IMR-90 (cell line): ENCODE measurements around the gene EPOP. TPM values are rescaled to one million over a fixed set of nuclear protein-coding genes. Genes with fewer than 3 reads are reported as not detected.

ENCODE experiments used
- ATAC-seq: fragments of 200-7000 bp; cut with Tn5 transposase; 2 replicates; pipeline ENCODE4 v1.9.1; 2020; ENCODE audit warnings: low read depth, mild to moderate bottlenecking, moderate library complexity
- BruUV-seq: library from RNA; stranded (reverse); fragments of 400-500 nt; replicated peaks from 2 replicates; lab custom pipeline; 2021; lab: Mats Ljungman, UMichigan
- CTCF ChIA-PET: fragments of 300-600 bp; formaldehyde crosslinking; extraction: SDS; loops from one replicate; lab custom pipeline; 2021; ENCODE audit warnings: antibody characterized with exemption; lab: Yijun Ruan, JAX
- POLR2A ChIA-PET: fragments of 300-600 bp; sonication (Branson Sonifier 250); formaldehyde crosslinking; loops from one replicate; lab custom pipeline; 2022; ENCODE audit warnings: antibody characterized with exemption; ENCODE audit not compliant: unreplicated experiment; lab: Charles Lee
- DNase-seq: peaks from one replicate; pipeline ENCODE4 v3.0.0; 2013
- H2AFZ ChIP-seq: replicated peaks from 2 replicates; pipeline ENCODE3; 2013; ENCODE audit warnings: low read length, mild to moderate bottlenecking; ENCODE audit not compliant: poor library complexity
- H2AK5ac ChIP-seq: 2 replicates; pipeline ENCODE4 v1.6.1; 2013; ENCODE audit warnings: low read depth, low read length, inconsistent platforms
- H2AK9ac ChIP-seq: replicated peaks from 2 replicates; pipeline ENCODE3; 2013; ENCODE audit warnings: mild to moderate bottlenecking, low read depth, low read length, moderate library complexity; ENCODE audit not compliant: poor library complexity
- H2BK120ac ChIP-seq: 2 replicates; pipeline ENCODE4 v1.6.1; 2013; ENCODE audit warnings: low read depth, low read length, inconsistent platforms
- H2BK15ac ChIP-seq: 3 replicates; pipeline ENCODE4 v1.6.1; 2013; ENCODE audit warnings: low read depth, low read length, inconsistent platforms
- H2BK20ac ChIP-seq: 2 replicates; pipeline ENCODE4 v1.6.1; 2013; ENCODE audit warnings: low read depth, mild to moderate bottlenecking, inconsistent platforms, low read length, moderate library complexity
- H2BK5ac ChIP-seq: 2 replicates; pipeline ENCODE4 v1.6.1; 2013; ENCODE audit warnings: mild to moderate bottlenecking, low read depth, low read length, inconsistent platforms; ENCODE audit not compliant: poor library complexity, severe bottlenecking
- H3K14ac ChIP-seq: replicated peaks from 2 replicates; pipeline ENCODE4 v1.6.1; 2013; ENCODE audit warnings: low read depth, low read length, inconsistent platforms
- H3K18ac ChIP-seq: 2 replicates; pipeline ENCODE4 v1.6.1; 2013; ENCODE audit warnings: low read depth, low read length, control low read depth
- H3K23ac ChIP-seq: 2 replicates; pipeline ENCODE4 v1.6.1; 2013; ENCODE audit warnings: low read depth, low read length, inconsistent platforms
- H3K27ac ChIP-seq: 2 replicates; pipeline ENCODE4 v1.5.1; 2013; ENCODE audit warnings: mild to moderate bottlenecking, control low read depth, low read length; ENCODE audit not compliant: insufficient read depth
- H3K27me3 ChIP-seq: 2 replicates; pipeline ENCODE4 v1.6.1; 2013; ENCODE audit warnings: low read length; ENCODE audit not compliant: control insufficient read depth, insufficient read depth
- H3K36me3 ChIP-seq: 2 replicates; pipeline ENCODE4 v1.6.1; 2013; ENCODE audit warnings: low read length, mixed read lengths; ENCODE audit not compliant: control insufficient read depth, insufficient read depth
- H3K4ac ChIP-seq: 2 replicates; pipeline ENCODE4 v1.6.1; 2013; ENCODE audit warnings: low read depth, low read length, inconsistent platforms
- H3K4me1 ChIP-seq: 2 replicates; pipeline ENCODE4 v1.6.1; 2013; ENCODE audit warnings: low read length, mixed read lengths; ENCODE audit not compliant: control insufficient read depth, insufficient read depth
- H3K4me2 ChIP-seq: 2 replicates; pipeline ENCODE4 v1.6.1; 2013; ENCODE audit warnings: low read depth, mild to moderate bottlenecking, control low read depth, low read length, moderate library complexity
- H3K4me3 ChIP-seq: 2 replicates; pipeline ENCODE4 v1.5.1; 2013; ENCODE audit warnings: low read depth, mild to moderate bottlenecking, control low read depth, low read length, moderate library complexity; ENCODE audit not compliant: insufficient read depth
- H3K56ac ChIP-seq: 2 replicates; pipeline ENCODE4 v1.6.1; 2013; ENCODE audit warnings: low read length, inconsistent platforms; ENCODE audit not compliant: insufficient read depth; ENCODE audit errors: extremely low read depth
- H3K79me1 ChIP-seq, 2 experiments: 2 replicates each; pipeline ENCODE4 v1.6.1; 2013; ENCODE audit warnings: low read length in 2 of 2, inconsistent platforms in 1 of 2, low read depth in 1 of 2
- H3K9ac ChIP-seq: 2 replicates; pipeline ENCODE4 v1.6.1; 2013; ENCODE audit warnings: low read depth, low read length, control low read depth
- H3K9me1 ChIP-seq: 2 replicates; pipeline ENCODE4 v1.6.1; 2013; ENCODE audit warnings: low read length, inconsistent platforms; ENCODE audit not compliant: insufficient read depth
- H3K9me3 ChIP-seq: 2 replicates; pipeline ENCODE4 v1.6.1; 2013; ENCODE audit warnings: low read length; ENCODE audit not compliant: control insufficient read depth, insufficient read depth
- H4K20me1 ChIP-seq: 2 replicates; pipeline ENCODE4 v1.6.1; 2013; ENCODE audit warnings: low read length, inconsistent platforms; ENCODE audit not compliant: insufficient read depth
- H4K5ac ChIP-seq: 2 replicates; pipeline ENCODE4 v1.6.1; 2013; ENCODE audit warnings: mild to moderate bottlenecking, low read depth, low read length, control low read depth
- H4K8ac ChIP-seq, 2 experiments: 2 replicates each; pipeline ENCODE4 v1.6.1; 2013; ENCODE audit warnings: low read depth in 2 of 2, low read length in 2 of 2, control low read depth in 1 of 2, inconsistent platforms in 1 of 2
- H4K91ac ChIP-seq: 2 replicates; pipeline ENCODE4 v1.6.1; 2013; ENCODE audit warnings: low read depth, low read length, inconsistent platforms; ENCODE audit not compliant: insufficient read depth
- BHLHE40 ChIP-seq: fragments of 150-350 bp; IDR thresholded peaks from 2 replicates; pipeline ENCODE4 v1.6.1; 2016; ENCODE audit warnings: mild to moderate bottlenecking, low read depth, low read length
- CEBPB ChIP-seq: IDR thresholded peaks from 2 replicates; pipeline ENCODE4 v1.6.1; 2012; ENCODE audit warnings: low read depth, low read length, improper control_type of control experiment
- CHD1 ChIP-seq: IDR thresholded peaks from 2 replicates; pipeline ENCODE4 v1.6.1; 2012; ENCODE audit warnings: low read depth, low read length, improper control_type of control experiment
- FOS ChIP-seq: fragments of 150-350 bp; IDR thresholded peaks from 2 replicates; pipeline ENCODE4 v1.6.1; 2016; ENCODE audit warnings: low read depth, low read length
- MAFK ChIP-seq: IDR thresholded peaks from 2 replicates; pipeline ENCODE4 v1.6.1; 2012; ENCODE audit warnings: low read depth, low read length, improper control_type of control experiment
- MAZ ChIP-seq: IDR thresholded peaks from 2 replicates; pipeline ENCODE4 v1.6.1; 2012; ENCODE audit warnings: low read depth, mild to moderate bottlenecking, low read length, improper control_type of control experiment, moderate library complexity, borderline replicate concordance
- MXI1 ChIP-seq: IDR thresholded peaks from 2 replicates; pipeline ENCODE4 v1.6.1; 2012; ENCODE audit warnings: low read depth, mild to moderate bottlenecking, low read length, moderate library complexity, borderline replicate concordance
- NFE2L2 ChIP-seq: fragments of 150-350 bp; IDR thresholded peaks from 2 replicates; pipeline ENCODE4 v1.6.1; 2016; ENCODE audit warnings: low read depth, mild to moderate bottlenecking, low read length
- POLR2A ChIP-seq: IDR thresholded peaks from 2 replicates; pipeline ENCODE4 v1.6.1; 2012; ENCODE audit warnings: mild to moderate bottlenecking, low read depth, low read length
- RCOR1 ChIP-seq: IDR thresholded peaks from 2 replicates; pipeline ENCODE4 v1.6.1; 2012; ENCODE audit warnings: mild to moderate bottlenecking, low read length, improper control_type of control experiment; ENCODE audit not compliant: insufficient replicate concordance
- RFX5 ChIP-seq: IDR thresholded peaks from 2 replicates; pipeline ENCODE4 v1.8.0; 2012; ENCODE audit warnings: low read depth, mild to moderate bottlenecking, low read length, moderate library complexity
- SMC3 ChIP-seq: fragments of 150-350 bp; IDR thresholded peaks from 2 replicates; pipeline ENCODE4 v1.6.1; 2016; ENCODE audit warnings: low read depth, mild to moderate bottlenecking, antibody characterized with exemption, low read length, moderate library complexity
- USF2 ChIP-seq: fragments of 150-350 bp; IDR thresholded peaks from 2 replicates; pipeline ENCODE4 v1.6.1; 2017; ENCODE audit warnings: mild to moderate bottlenecking, antibody characterized with exemption, low read length, low read depth
- WGBS, 2 experiments: methylation state at CpG; one replicate each; pipeline versions ENCODE4 v1.1.5 to v1.1.7; 2013; ENCODE audit warnings: missing lambda C conversion rate in 2 of 2; ENCODE audit not compliant: insufficient read length in 1 of 2; ENCODE audit errors: extremely low coverage in 2 of 2; 5-methylcytosine and 5-hydroxymethylcytosine counted together
- dilution Hi-C: fragments of 300-500 bp; cut with HindIII; formaldehyde crosslinking; loops from one replicate; pipeline ENCODE4 v1.14.3; 2018; ENCODE audit warnings: low sequenced_read_pairs; ENCODE audit not compliant: unreplicated experiment
- in situ Hi-C: fragments of 300-500 bp; cut with MboI; formaldehyde crosslinking; loops from 3 replicates; pipeline ENCODE4 v1.14.3; 2019; ENCODE audit warnings: low sequenced_read_pairs, inconsistent platforms, mixed read lengths
- intact Hi-C: fragments of 100-400 bp; cut with micrococcal nuclease; formaldehyde crosslinking; loops from 2 replicates; pipeline ENCODE4 v1.10.0; 2022
- polyA plus RNA-seq, 3 experiments: library from polyadenylated mRNA; depleted of rRNA; stranded (reverse); fragments of >200 nt; gene quantifications; 2 replicates each; pipeline ENCODE4 v1.2.3, GENCODE V29; 2012; ENCODE audit warnings: low replicate concordance in 1 of 3
- total RNA-seq: library from RNA; depleted of rRNA; stranded (reverse); fragments of >200 nt; gene quantifications from 2 replicates; pipeline ENCODE4 v1.2.3, GENCODE V29; 2012
- TF ChIP-seq, protein P1 (sequence below): conservative IDR thresholded peaks from 2 replicates; pipeline ENCODE4 v1.5.1; 2012; ENCODE audit warnings: mild to moderate bottlenecking, low read depth, low read length, improper control_type of control experiment
- TF ChIP-seq, protein P2 (sequence below): fragments of 150-350 bp; IDR thresholded peaks from 2 replicates; pipeline ENCODE4 v1.6.1; 2016; ENCODE audit warnings: low read depth, mild to moderate bottlenecking, low read length, moderate library complexity, borderline replicate concordance

Gene EPOP
- total and polyA plus RNA-seq, 2 of the 4 experiments (the other 2 are of a cell fraction), result 0.36 to 0.82 TPM

GRCh38 chr17:38667787-38668122, 7.0 kb downstream of the EPOP start:
- H2BK120ac ChIP-seq, result no peak overlapping the region
- no peak overlapping the region for H3K56ac ChIP-seq
- no peak overlapping the region for H3K23ac ChIP-seq
- intact Hi-C loops (loop anchor here (1.0 to 5.0 kb wide), 6 partner anchors 109 to 319 kb away; no protein-coding TSS in a partner anchor), dilution Hi-C loops (no loop called here), in situ Hi-C loops (loop anchor here (10.0 kb wide), 2 partner anchors 103 to 313 kb away; partner anchors contain the start of gene SOCS7)
- no TSS peak for BruUV-seq
- no peak overlapping the region for H2AK5ac ChIP-seq
- no peak overlapping the region for H4K8ac ChIP-seq
- no peaks in the 10 kb centered on the region for H3K79me1 ChIP-seq
- POLR2A ChIA-PET, result no interaction called here
- no peak overlapping the region for H2BK15ac ChIP-seq
- no peak overlapping the region for H2BK20ac ChIP-seq
- DNase-seq (no peak), ATAC-seq (no peak)
- H3K14ac ChIP-seq, result no peak overlapping the region
- H2AFZ ChIP-seq, result no peak overlapping the region
- WGBS, 2 experiments, result no CpG with 5 or more reads among the region's 2 CpGs
- H3K27me3 ChIP-seq, result peaks cover 56% of the 10 kb centered on the region
- no peak overlapping the region for H3K4me2 ChIP-seq
- H3K9me1 ChIP-seq, result no peaks in the 10 kb centered on the region
- H4K91ac ChIP-seq, result no peak overlapping the region
- H3K4ac ChIP-seq, result no peak overlapping the region
- H3K4me1 ChIP-seq, result no peaks in the 10 kb centered on the region
- no peaks in the 10 kb centered on the region for H3K36me3 ChIP-seq
- no peak overlapping the region for H3K9ac ChIP-seq
- no peak for TF ChIP-seq BHLHE40
- no peak for TF ChIP-seq USF2
- TF ChIP-seq CEBPB, result no peak
- no peak for TF ChIP-seq POLR2A
- TF ChIP-seq NFE2L2, result no peak
- no peak for TF ChIP-seq FOS
- TF ChIP-seq, protein P1, sequence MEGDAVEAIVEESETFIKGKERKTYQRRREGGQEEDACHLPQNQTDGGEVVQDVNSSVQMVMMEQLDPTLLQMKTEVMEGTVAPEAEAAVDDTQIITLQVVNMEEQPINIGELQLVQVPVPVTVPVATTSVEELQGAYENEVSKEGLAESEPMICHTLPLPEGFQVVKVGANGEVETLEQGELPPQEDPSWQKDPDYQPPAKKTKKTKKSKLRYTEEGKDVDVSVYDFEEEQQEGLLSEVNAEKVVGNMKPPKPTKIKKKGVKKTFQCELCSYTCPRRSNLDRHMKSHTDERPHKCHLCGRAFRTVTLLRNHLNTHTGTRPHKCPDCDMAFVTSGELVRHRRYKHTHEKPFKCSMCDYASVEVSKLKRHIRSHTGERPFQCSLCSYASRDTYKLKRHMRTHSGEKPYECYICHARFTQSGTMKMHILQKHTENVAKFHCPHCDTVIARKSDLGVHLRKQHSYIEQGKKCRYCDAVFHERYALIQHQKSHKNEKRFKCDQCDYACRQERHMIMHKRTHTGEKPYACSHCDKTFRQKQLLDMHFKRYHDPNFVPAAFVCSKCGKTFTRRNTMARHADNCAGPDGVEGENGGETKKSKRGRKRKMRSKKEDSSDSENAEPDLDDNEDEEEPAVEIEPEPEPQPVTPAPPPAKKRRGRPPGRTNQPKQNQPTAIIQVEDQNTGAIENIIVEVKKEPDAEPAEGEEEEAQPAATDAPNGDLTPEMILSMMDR, result no peak
- no peak for TF ChIP-seq CHD1
- no peak for TF ChIP-seq MAZ
- TF ChIP-seq RCOR1, result no peak
- TF ChIP-seq RFX5, result no peak
- no peak for TF ChIP-seq SMC3
- TF ChIP-seq, protein P2, sequence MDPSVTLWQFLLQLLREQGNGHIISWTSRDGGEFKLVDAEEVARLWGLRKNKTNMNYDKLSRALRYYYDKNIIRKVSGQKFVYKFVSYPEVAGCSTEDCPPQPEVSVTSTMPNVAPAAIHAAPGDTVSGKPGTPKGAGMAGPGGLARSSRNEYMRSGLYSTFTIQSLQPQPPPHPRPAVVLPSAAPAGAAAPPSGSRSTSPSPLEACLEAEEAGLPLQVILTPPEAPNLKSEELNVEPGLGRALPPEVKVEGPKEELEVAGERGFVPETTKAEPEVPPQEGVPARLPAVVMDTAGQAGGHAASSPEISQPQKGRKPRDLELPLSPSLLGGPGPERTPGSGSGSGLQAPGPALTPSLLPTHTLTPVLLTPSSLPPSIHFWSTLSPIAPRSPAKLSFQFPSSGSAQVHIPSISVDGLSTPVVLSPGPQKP, result no peak
- no peak for TF ChIP-seq MXI1
- no peak for TF ChIP-seq MAFK
- H3K27ac ChIP-seq, result no peak overlapping the region
- H3K9me3 ChIP-seq, result no peaks in the 10 kb centered on the region
- H4K5ac ChIP-seq, result no peak overlapping the region
- H2AK9ac ChIP-seq, result no peak overlapping the region
- H3K4me3 ChIP-seq, result no peak overlapping the region
- H2BK5ac ChIP-seq, result no peak overlapping the region
- CTCF ChIA-PET, result interaction anchor here (0.6 to 2.3 kb wide), 4 partner anchors 15 to 159 kb away, joined by 3 to 14 read pairs (median 5); no protein-coding TSS in a partner anchor
- 0 out of 2 replicates have a peak, but pooled peaks cover 4% of the 10 kb centered on the region for H4K20me1 ChIP-seq
- H3K18ac ChIP-seq, result no peak overlapping the region
